HG03565 (cell line): Measurements from ENCODE around the gene NINJ2.

Experiments
- ATAC-seq: cut with Tn5 transposase; IDR thresholded peaks from one replicate; pipeline ENCODE4 v1.9.1; 2021; ENCODE audit warnings: mild to moderate bottlenecking, moderate library complexity; ENCODE audit not compliant: unreplicated experiment

NINJ2 gene

DNA sequence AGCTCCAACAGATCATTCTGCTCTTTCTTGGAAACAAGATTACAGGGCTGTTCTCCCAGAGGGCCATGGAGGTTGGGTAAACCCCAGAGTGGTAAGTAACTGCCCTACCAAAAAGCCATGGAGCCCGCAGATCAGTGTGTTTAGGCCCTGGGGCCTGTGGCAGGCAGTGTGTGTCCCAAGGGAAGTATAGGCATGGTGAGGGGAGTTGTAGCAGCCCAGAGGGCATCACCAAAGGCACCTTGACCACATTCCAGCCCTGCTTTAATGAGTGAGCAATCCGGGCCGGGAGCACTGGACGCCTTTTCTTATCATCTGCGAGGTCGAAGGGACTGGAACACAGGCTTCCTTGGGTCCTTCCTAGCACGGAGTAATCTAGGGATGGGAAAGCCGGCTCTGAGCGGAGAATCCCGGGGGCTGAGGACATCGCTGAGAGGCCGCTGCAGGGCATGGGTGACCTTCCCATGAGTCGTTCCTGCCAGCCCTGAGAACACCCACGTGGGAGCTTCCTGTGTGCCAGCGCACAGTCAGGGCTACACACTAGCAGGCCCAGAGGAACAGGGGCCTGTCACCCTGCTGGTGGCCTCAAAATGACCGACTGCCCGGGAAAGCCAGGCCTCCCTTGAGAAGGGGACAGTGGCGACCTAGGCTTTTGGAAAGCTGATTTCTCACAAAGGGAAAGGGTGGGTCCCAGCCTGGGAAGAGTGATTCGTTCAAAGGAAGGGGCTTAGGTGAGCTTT lies 91.3 kb downstream of the NINJ2 start:
- ATAC-seq: no peak

- ATAC-seq: no peak
Observed at GRCh38 chr12:570921-571794, 92.1 kb downstream of the NINJ2 start.

DNA sequence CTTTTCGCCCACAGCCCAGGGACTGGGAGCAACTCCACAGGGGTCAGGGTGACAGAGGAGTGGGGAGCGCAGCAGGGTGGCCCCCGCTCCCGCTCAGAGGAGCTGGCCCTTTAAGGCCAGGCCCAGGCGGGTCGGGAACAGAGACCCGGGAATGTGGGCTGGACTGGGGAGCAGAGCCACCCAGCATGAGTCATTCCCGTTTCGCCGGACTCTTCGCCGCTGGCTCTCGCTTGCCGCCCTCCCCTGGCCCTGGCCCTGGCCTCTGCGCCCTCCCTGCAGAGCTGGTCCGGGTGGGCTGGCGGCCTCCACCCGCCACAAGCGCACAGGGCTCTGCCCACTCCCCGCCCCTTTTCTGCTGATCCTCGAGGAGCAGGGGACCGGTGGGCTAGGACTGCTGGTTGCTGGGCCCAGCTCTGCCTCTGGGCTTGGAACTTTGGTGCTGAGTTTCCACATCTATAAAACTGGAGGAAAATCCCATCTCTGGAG lies 92.8 kb downstream of the NINJ2 start:
- ATAC-seq: no peak

DNA sequence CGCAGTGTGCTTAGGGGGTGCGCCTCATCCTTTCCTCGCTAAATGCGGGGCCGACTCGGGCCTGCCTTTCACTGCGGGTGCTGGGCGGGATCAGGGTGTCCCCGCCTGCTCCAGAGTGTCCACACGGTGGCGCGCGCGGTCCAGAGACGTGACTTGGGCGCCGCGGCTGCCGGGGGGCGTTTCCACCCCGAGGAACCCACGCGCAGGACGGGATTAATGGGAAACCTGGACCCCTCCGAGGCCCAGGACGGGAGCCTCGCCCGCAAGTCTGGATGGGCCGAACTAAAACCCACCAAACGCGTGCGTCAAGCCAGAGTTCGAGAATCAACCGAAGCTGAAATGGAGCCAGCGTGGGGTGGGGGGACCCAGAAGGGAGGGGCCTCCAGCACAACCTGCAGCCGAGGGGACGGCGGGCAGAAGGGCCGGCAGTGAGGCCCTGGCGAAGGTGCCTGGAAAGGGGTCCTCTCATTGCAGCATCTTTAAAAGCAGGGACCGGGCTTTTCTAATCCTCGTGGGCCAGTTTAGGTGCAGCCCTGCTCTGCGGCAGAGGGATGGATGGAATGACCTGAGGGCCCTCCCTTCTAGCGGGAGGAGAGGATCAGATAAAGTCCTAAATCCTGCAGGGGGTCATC lies 93.3 kb downstream of the NINJ2 start:
- no peak for ATAC-seq

DNA sequence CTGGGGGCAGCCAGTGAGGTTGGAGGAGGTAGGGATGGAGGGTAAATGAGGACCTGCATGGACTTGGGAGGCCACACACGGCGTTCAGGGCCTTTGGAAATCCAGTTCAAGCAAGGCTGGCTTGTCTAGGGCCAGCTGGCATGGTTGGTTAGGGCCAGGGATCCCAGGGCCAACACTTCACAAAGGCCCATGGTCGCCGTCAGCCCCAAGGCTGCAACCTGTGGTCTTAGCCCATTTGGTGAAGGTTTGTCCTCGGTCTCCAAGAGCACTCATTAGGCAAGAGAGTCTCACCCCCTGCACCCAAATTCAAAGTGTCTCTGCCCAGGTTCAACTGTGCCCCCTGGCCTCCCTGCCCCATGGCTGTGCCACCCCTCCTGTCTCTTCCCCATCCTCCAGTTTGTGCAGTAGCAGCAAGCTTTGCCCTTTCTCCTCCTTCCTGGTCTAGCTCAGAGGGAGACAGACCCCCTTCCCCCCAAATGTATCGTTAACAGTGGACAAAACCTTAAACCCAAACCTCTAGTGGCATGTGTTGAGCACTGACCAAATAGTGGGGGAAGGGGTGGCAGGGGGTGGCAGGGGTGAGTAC lies 94.1 kb downstream of the NINJ2 start:
- no peak for ATAC-seq

GRCh38 chr12:568486-568885 lies 94.8 kb downstream of the NINJ2 start:
- ATAC-seq: no peak

DNA sequence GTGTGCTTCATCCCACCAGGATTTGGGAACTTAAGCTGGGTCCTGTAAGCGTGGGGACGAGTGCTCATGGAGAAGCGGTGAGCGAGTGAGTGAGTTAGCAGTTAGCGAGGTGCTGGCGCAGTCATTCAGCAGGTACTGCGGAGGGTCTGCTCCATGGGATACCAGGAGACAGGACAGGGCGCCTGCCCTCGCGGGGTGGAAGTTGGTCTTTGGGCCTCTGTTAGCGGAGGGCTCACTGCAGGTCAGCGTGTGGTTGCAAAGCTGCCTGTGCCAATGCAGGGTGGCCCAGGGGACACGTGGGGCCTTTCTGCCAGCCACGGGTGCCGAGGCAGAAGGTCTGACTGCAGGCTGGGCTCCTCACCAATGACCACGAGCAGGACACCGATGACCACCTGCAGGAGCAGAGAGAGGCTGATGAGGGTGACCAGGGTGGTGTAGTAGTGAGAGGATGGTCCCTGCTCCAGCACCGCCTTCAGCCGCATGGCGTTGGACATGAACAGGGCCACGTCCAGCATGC lies 97.6 kb downstream of the NINJ2 start:
- ATAC-seq: no peak

- no peak for ATAC-seq
Observed at GRCh38 chr12:565161-565560, 98.1 kb downstream of the NINJ2 start.

DNA sequence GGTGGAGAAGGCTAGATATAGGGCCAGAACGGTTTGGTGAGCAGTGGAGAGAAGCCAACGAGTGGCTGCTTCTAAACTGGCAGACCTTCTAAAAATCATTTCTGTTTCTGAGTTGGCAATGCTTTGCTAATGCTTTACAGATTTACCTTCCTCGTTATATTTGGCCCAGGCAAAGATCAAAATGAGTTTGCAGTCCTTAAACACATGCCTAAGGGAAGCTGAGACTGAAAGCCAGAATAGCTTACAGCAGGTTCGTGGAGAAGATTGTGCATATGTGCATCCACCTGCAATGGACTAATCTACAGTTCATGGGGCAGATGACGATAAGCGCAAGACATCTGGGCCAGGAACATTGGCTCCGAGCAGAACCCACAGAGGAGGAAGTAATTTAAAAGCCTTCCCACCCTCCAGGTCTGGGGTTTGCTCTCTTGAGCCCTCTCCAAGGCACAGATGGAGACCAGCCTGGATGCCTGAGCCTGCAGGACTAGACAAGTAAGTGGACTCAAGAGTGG lies 99.4 kb downstream of the NINJ2 start:
- ATAC-seq: no peak

DNA sequence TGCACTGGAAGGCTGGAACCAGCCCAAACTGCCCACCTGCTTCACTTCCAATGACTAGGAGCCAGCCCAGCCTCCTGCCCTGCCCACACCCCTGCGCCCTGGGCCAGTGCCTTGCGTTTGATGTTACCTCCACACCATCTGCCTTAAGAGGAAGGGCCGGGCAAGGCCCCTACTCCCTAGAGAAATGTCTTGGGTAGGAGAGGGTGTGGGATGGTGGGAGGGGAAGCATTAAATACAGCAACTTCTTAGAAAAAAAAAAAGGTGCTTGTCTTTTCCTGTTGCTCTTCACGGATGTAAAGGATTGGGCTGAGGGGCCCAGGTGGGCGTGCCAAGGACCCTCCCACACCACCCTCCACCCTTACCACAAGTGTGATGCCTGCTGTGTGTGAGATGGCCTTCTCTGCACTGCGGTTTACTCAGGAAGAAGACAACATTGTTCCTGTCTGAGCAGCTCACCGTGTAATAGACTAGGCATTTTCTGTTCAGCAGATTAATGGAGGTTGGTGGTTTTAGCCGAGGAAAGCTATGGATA lies 99.9 kb downstream of the NINJ2 start:
- ATAC-seq: no peak

- ATAC-seq: no peak
Observed at GRCh38 chr12:562634-563033, 100.6 kb downstream of the NINJ2 start.

- no peak for ATAC-seq
Observed at GRCh38 chr12:561908-562593, 101.2 kb downstream of the NINJ2 start.

DNA sequence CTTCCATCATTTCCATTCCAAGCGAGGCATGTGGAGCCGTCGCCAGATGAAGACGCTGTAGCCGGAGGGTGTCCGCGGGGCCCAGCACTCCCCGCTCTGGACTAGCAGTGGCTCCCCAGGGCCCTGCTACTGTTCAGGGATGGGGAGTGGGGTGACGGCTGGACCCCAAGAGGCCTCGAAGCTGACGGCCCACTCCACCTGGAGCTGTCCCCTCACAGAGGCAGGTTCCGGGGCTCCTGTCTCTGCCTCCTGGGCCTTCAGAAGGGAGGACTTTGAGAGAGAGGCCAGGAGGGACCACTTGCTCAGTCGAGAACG lies 101.9 kb downstream of the NINJ2 start:
- ATAC-seq: no peak

GRCh38 chr12:560691-561390 lies 102.4 kb downstream of the NINJ2 start:
- ATAC-seq: no peak

DNA sequence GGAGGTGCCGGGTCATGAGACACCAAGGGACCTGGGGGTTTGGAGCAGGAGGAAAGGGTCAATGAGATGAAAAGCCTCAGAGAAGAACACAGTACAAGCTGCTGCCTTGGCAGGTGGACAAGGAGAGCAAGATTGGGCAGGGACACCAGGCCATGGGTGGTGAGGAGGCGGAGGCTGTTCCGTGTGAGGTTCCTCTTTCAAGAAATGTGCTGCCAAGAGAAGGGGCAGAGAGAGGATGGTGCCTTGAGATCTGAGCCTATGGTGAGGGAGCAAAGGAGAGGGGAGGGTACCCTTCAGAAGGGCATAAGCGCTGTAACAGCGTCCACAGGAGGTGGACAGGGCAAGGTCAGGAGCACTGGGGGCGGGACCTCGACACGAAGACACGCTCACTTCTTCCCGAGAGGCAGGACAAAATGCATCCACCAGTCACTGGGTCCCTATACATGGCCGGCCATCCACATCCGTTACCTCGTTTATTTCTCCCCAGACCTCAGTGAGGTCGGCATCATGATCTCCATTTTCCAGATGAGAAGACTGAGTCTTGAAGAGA lies 103.3 kb downstream of the NINJ2 start:
- ATAC-seq: no peak

DNA sequence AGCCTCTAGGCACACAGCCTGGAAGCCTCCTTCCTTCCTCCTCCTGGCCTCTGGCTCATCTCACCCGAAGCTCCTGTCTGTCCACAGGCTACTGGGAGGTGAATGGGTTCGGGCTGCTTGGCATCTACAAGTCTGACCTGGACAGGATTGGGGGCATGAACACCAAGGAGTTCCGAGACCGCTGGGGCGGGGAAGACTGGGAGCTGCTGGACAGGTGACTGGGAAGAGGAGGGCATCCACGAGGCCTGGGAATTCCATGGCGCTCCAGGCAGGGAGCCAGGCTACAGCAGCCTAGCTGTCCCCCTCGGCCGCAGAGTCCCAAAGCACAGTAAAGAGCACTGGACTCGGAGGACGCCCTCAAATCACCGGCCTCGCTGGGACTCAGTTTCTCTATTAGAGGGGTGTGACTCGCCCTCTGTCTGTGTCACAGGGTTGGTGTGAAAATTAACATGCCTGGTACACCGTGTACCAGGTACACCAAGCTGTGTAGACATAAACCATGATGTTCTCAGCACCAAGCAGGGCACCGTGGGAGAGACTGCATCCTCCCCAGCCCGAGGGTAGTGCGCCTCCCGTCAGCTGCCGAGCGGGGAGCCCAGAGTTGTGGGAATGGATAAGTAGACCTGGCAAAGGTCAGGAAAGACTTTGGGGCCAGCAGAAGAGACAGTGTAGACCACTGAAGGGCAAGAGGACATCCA lies 103.9 kb downstream of the NINJ2 start:
- no peak for ATAC-seq

- no peak for ATAC-seq
Observed at GRCh38 chr12:558580-558979, 104.7 kb downstream of the NINJ2 start.

- ATAC-seq: no peak
Observed at GRCh38 chr12:556498-556897, 106.7 kb downstream of the NINJ2 start.

DNA sequence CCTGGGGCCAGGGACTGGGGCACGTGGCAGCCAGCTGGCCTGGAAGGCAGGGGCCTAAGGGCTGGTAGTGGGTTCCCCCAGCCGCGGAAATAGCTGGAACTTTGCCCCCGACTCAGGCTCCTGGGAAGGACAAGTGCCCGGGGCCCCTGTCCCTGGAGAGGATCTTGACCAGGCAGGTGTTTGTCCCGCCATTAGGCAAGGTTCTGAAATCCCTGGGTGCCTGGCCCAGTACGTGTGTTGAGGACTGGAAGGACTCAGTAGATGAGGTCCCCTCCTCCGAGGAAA lies 109.3 kb downstream of the NINJ2 start:
- ATAC-seq: no peak
